D721Med (cell line): ENCODE data around the gene KNSTRN.

Experiments used
- DNase-seq: peaks from one replicate; pipeline ENCODE4 v3.0.0; 2011; ENCODE audit warnings: low spot score; ENCODE audit not compliant: insufficient read length
- FAIRE-seq: peaks from 2 replicates; lab custom pipeline; 2011; peaks lifted over from hg19 to GRCh38; lab: Jason Lieb, UNC
- TF ChIP-seq, protein P1 (sequence below): IDR thresholded peaks from 2 replicates; pipeline ENCODE4 v1.5.1; 2012; ENCODE audit warnings: mild to moderate bottlenecking, control low read depth; ENCODE audit not compliant: insufficient read depth; ENCODE audit errors: missing control alignments

KNSTRN gene

DNA sequence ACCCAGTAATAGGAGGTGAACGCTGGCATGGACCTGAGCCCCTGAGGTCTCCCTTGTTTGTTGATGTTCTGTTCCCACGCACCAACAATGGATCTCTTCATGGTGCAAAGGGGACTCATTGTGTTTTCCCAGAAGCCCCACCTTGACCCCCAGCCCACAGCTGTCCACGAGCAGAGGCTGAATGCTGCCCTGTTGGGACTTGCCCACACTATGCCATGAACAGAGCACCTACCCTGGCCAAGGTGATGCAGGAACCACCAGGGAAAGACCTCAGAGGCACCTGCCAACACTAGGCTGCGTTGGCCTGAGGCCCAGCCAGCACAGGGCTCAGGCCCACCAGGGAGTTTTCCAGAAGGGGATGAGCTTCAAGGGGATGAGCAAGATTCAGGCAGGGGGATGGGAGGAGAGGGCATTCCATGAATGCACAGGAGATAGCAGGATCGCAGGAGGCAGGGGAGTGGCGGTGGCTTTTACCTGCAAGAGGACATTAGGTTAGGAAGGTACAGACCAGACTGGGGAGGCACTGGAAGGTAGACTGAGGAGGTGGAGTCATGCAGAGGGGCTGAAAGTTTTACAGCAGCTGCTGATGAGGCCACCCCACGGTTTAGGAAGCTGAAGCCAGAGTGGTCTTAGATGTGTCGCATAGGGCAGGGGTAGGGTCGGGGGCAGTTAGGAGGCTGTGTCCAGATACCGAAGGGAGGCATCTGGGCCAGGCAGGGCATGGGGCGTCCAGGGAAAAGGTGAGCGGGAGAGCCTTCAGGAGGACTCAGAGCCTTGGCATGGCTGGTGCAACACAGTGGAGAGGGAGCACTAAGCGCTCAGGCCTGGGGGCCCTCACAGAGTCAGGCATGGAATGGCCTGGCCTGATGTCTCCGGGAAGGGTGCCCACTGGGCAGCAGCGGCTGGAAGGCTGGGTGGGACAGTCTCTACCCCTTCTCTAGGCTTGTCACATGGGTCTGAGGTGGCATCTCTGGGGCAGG, 35.7 kb upstream of the KNSTRN start:
- FAIRE-seq (no peak), DNase-seq (no peak)
- TF ChIP-seq, protein P1, sequence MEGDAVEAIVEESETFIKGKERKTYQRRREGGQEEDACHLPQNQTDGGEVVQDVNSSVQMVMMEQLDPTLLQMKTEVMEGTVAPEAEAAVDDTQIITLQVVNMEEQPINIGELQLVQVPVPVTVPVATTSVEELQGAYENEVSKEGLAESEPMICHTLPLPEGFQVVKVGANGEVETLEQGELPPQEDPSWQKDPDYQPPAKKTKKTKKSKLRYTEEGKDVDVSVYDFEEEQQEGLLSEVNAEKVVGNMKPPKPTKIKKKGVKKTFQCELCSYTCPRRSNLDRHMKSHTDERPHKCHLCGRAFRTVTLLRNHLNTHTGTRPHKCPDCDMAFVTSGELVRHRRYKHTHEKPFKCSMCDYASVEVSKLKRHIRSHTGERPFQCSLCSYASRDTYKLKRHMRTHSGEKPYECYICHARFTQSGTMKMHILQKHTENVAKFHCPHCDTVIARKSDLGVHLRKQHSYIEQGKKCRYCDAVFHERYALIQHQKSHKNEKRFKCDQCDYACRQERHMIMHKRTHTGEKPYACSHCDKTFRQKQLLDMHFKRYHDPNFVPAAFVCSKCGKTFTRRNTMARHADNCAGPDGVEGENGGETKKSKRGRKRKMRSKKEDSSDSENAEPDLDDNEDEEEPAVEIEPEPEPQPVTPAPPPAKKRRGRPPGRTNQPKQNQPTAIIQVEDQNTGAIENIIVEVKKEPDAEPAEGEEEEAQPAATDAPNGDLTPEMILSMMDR, result no peak

DNA sequence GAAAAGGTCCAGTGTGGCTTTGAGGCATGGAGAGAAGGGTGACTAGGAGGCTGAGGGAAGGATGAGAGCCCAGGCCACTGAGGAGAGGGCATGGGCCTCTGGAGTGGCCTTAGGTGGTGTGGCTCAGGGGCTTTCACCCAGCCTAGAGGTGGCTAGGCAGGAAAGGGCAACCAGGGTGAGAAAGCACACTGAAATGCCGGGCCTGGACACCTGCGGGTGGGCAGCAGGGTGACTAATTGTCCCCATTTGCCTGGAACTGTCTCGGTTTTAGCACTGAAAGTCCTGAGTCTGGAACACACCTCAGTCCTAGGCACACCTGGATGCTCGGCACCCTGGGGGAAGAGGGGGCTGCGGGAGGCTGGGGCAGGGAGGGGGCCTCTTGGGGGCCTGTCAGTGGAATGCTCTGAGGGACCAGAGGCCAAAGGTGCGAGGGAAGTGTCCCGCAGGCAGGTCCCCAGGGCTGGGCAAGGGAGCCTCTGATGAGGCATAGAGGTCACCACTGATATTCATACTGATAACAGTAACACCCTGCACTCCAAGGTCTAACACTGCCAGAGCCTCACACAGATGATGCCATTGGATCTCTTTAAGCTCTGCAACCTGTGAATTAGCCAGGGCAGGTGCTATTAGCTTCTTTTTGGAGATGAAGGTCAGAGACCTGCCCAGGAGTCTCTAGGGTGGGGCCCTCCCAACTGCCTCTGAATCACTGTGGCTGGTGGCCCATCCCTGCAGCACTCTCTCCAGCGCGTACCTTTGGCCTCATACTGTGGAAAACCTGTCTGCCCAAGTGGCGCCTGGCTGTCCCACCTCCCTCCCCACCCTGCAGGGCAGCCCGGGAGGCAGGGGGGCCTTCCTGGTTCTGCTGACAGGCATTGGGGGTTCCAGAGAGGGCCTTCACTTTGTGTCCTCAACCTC, 34.7 kb upstream of the KNSTRN start:
- DNase-seq (no peak), FAIRE-seq (no peak)
- TF ChIP-seq, protein P1, result no peak

DNA sequence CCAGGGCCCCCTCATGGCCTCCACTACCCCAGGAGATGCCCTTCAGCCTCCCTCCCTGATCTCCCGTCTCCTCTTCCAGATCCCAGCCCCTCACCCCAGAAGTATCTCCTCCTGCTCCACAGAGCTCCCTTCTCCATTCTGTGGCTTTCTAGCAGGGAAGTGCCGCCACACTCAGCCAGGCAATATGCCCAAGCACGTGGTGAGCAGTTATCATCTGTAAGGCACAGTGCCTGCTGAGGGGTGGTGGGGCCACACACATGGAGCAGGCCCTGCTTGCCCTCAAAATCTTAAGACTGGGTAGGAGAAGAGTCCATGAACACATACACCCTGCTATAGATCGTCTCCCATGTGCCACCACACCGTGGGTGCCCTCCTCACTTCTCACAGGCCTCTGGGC, 34.0 kb upstream of the KNSTRN start:
- FAIRE-seq (no peak), DNase-seq (no peak)
- TF ChIP-seq, protein P1, result no peak

DNA sequence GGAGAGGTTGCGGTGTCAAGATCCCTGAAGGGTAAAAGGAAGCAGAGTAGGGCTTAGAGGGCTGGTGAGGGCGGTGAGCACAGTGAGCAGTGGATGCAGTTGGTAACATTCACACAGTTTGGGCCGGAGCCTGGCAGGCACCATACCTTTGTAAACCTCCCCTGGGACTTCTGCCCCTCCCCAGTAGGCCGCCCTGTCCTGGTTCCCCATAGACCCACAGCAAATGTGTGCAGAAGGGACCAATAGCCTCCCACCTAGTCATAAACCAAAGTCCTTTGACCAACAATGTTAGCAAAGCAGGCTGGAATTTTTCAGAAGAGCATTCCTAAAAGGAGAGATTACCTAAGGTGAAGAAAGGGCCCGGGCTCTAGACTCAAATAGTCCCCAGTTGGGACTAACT, 33.4 kb upstream of the KNSTRN start:
- DNase-seq (no peak), FAIRE-seq (no peak)
- TF ChIP-seq, protein P1, result no peak

DNA sequence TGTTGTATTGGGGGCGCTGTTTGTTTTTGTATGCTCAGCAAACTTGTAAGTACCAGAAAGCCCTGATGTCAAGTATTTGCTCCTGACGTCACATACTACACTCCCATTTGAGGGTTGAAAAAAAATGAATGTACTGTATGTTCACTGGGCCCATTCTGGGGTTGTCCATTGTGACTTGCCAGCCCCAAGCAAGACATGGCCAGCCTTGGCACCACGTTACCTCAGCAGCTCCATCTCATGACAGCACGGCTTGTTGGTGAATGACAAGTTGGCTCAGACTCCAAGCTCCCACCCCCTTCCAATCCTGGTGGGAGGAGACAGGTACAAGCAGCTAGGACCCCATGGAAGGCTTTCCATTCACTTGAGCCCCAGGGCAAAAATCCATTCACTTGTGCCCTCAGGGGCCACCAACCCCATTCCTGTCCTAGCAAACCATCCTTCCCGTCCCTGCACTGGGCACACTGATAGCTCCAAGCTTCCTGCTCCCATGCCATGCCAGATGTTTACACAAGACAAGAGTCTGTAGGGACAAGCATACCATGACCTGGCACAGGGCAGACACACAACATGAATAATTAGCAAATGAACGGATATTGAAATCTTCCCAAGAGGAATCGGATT, 30.1 kb upstream of the KNSTRN start:
- no peak for DNase-seq
- no peak for FAIRE-seq
- TF ChIP-seq, protein P1, result no peak

DNA sequence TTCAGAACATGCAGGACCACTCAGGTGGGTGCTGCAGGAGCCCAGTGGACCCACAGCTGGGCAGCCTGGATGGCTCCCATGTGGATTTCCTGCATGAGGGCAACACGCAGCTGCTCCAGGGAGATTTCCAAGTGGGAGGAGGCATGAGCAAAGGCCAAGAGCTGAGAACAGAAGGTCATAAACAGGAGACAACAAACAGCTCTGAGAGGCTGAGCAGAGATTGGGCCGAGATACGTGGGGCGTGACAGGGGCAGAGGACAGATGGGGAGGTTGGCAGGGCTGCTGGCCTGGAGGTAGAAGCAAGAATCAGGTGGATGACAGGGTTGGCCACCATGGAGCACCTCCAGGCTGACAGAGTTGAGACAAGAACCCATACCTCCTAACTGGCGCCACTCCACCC, 28.8 kb upstream of the KNSTRN start:
- DNase-seq, result no peak
- no peak for FAIRE-seq
- TF ChIP-seq, protein P1, result no peak
